GM23248 (cell line): ENCODE data around the gene ALDH1L2. TPM values are rescaled to one million over a fixed set of nuclear protein-coding genes. Genes with fewer than 3 reads are reported as not detected.

Experiments
- DNase-seq: peaks from one replicate; pipeline ENCODE4 v3.0.0-alpha.2; 2015
- H2AFZ ChIP-seq: fragments of 200-600 bp; sonication (generic); 2 replicates; pipeline ENCODE4 v1.6.1; 2016; ENCODE audit warnings: antibody characterized with exemption
- H3F3A ChIP-seq: fragments of 200-600 bp; sonication (generic); 2 replicates; pipeline ENCODE4 v1.6.1; 2016; ENCODE audit warnings: mild to moderate bottlenecking, antibody characterized with exemption, mixed run types; ENCODE audit not compliant: insufficient read depth
- H3K27ac ChIP-seq: fragments of 200-600 bp; sonication (generic); 2 replicates; pipeline ENCODE4 v1.5.1; 2016; ENCODE audit warnings: mild to moderate bottlenecking
- H3K27me3 ChIP-seq: fragments of 200-600 bp; sonication (generic); replicated peaks from 2 replicates; pipeline ENCODE4 v1.6.1; 2016; ENCODE audit warnings: mild to moderate bottlenecking; ENCODE audit not compliant: insufficient read depth
- H3K36me3 ChIP-seq: fragments of 200-600 bp; sonication (generic); 2 replicates; pipeline ENCODE4 v1.6.1; 2016; ENCODE audit warnings: low read depth, mild to moderate bottlenecking
- H3K4me1 ChIP-seq: fragments of 200-600 bp; sonication (generic); 2 replicates; pipeline ENCODE4 v1.6.1; 2016; ENCODE audit warnings: mild to moderate bottlenecking; ENCODE audit not compliant: insufficient read depth
- H3K4me2 ChIP-seq: fragments of 200-600 bp; sonication (generic); one replicate; pipeline ENCODE4 v1.6.1; 2016; ENCODE audit warnings: mild to moderate bottlenecking; ENCODE audit not compliant: unreplicated experiment
- H3K4me3 ChIP-seq: fragments of 200-600 bp; sonication (generic); 2 replicates; pipeline ENCODE4 v1.5.1; 2016; ENCODE audit warnings: mild to moderate bottlenecking
- H3K79me2 ChIP-seq: fragments of 200-600 bp; sonication (generic); 2 replicates; pipeline ENCODE4 v1.6.1; 2016; ENCODE audit warnings: mild to moderate bottlenecking; ENCODE audit not compliant: insufficient read depth
- H3K9ac ChIP-seq: fragments of 200-600 bp; sonication (generic); 2 replicates; pipeline ENCODE4 v1.6.1; 2016; ENCODE audit warnings: mild to moderate bottlenecking
- H3K9me2 ChIP-seq: fragments of 200-600 bp; sonication (generic); 2 replicates; pipeline ENCODE4 v1.6.1; 2016; ENCODE audit warnings: mixed run types, mild to moderate bottlenecking, moderate library complexity; ENCODE audit not compliant: insufficient read depth
- H3K9me3 ChIP-seq: fragments of 200-600 bp; sonication (generic); one replicate; pipeline ENCODE4 v1.6.1; 2017; ENCODE audit warnings: low read depth
- H4K20me1 ChIP-seq: fragments of 200-600 bp; sonication (generic); 2 replicates; pipeline ENCODE4 v1.6.0; 2016; ENCODE audit not compliant: insufficient read depth
- EZH2 ChIP-seq: fragments of 200-600 bp; sonication (generic); IDR thresholded peaks from 2 replicates; pipeline ENCODE4 v1.6.1; 2018; ENCODE audit warnings: antibody characterized with exemption, mild to moderate bottlenecking; ENCODE audit not compliant: insufficient read depth, poor library complexity, severe bottlenecking
- EZH2phosphoT487 ChIP-seq: fragments of 200-600 bp; sonication (generic); IDR thresholded peaks from 2 replicates; pipeline ENCODE4 v1.6.1; 2018; ENCODE audit warnings: antibody characterized with exemption, moderate library complexity, mild to moderate bottlenecking, low read depth; ENCODE audit not compliant: insufficient read depth
- WGBS, 2 experiments: methylation state at CpG; one replicate each; pipeline ENCODE4 v1.1.6; 2015 to 2017; ENCODE audit warnings: low lambda C conversion rate in 2 of 2, low coverage in 1 of 2; ENCODE audit errors: missing lambda C conversion rate in 2 of 2; 5-methylcytosine and 5-hydroxymethylcytosine counted together
- in situ Hi-C: fragments of 300-500 bp; cut with MboI; formaldehyde crosslinking; loops from 2 replicates; pipeline ENCODE4 v1.15.0; 2020
- polyA plus RNA-seq: library from polyadenylated mRNA; unstranded; fragments of >200 nt; fragmentation: Nextera tagmentation; extraction: Ambion mirVana; gene quantifications from 2 replicates; pipeline ENCODE4 v1.2.1, GENCODE V29; 2016
- total RNA-seq: library from RNA; depleted of rRNA; stranded (reverse); fragments of >200 nt; shearing (Covaris generic); gene quantifications from 2 replicates; pipeline ENCODE4 v1.2.3, GENCODE V29; 2014

The ALDH1L2 gene
- total and polyA plus RNA-seq, 2 experiments from 2014 or later, result 50.9 to 62.3 TPM

- Histone ChIP-seq H3F3A (peaks cover 7% of the 10 kb centered on the region; the same call in 1 of the 2 replicates), H3K9ac (peak overlapping the region; percentile 95), H3K4me3 (peak overlapping the region; percentile 83), H3K4me1 (peaks cover 35% of the 10 kb centered on the region), H3K27ac (peak overlapping the region; percentile 83), H2AFZ (peak overlapping the region; percentile 63), H3K9me2 (no peaks in the 10 kb centered on the region), H3K27me3 (no peaks in the 10 kb centered on the region), H3K9me3 (no peaks in the 10 kb centered on the region), H3K4me2 (peak overlapping the region; percentile 98), H3K36me3 (peaks cover 9% of the 10 kb centered on the region; the same call in 1 of the 2 replicates), H3K79me2 (peaks cover 54% of the 10 kb centered on the region), H4K20me1 (0 out of 2 replicates have a peak, but pooled peaks cover 5% of the 10 kb centered on the region)
- in situ Hi-C loops, result no loop called here
- DNase-seq, result peak; percentile 96
- TF ChIP-seq EZH2 (no peak), EZH2phosphoT487 (no peak)
- 1% methylated on average over 18 of the region's 18 CpGs for WGBS, 2 experiments
These were observed 630 bp downstream of the ALDH1L2 start for GRCh38 chr12:105083551-105084105.

GRCh38 chr12:105083031-105083430 is 1.2 kb downstream of the ALDH1L2 start:
- H3K36me3 ChIP-seq, result peaks cover 9% of the 10 kb centered on the region; the same call in 1 of the 2 replicates
- H3K9me2 ChIP-seq, result no peaks in the 10 kb centered on the region
- peaks cover 7% of the 10 kb centered on the region; the same call in 1 of the 2 replicates for H3F3A ChIP-seq
- H3K27ac ChIP-seq, result peak overlapping the region; percentile 83
- H3K9ac ChIP-seq, result peak overlapping the region; percentile 95
- peak overlapping the region; percentile 63 for H2AFZ ChIP-seq
- H3K27me3 ChIP-seq, result no peaks in the 10 kb centered on the region
- peak overlapping the region; percentile 83 for H3K4me3 ChIP-seq
- 10 to 11% methylated on average over 5 of the region's 5 CpGs for WGBS, 2 experiments
- DNase-seq, result peak; percentile 51
- peaks cover 35% of the 10 kb centered on the region for H3K4me1 ChIP-seq
- H3K79me2 ChIP-seq, result peaks cover 60% of the 10 kb centered on the region
- 0 out of 2 replicates have a peak, but pooled peaks cover 5% of the 10 kb centered on the region for H4K20me1 ChIP-seq
- in situ Hi-C loops, result no loop called here
- TF ChIP-seq EZH2 (no peak), EZH2phosphoT487 (no peak)
- no peaks in the 10 kb centered on the region for H3K9me3 ChIP-seq
- peak overlapping the region; percentile 98 for H3K4me2 ChIP-seq

- TF ChIP-seq EZH2, result no peak
- no peak for TF ChIP-seq EZH2phosphoT487
- in situ Hi-C loops, result no loop called here
- peaks cover 24% of the 10 kb centered on the region for H3F3A ChIP-seq
- H4K20me1 ChIP-seq, result peaks cover 12% of the 10 kb centered on the region; the same call in 1 of the 2 replicates
- no peak overlapping the region for H3K4me2 ChIP-seq
- WGBS, 2 experiments, result 66 to 68% methylated on average over 11 of the region's 11 CpGs
- no peak overlapping the region for H3K4me3 ChIP-seq
- peaks cover 59% of the 10 kb centered on the region for H3K4me1 ChIP-seq
- peaks cover 10% of the 10 kb centered on the region for H3K36me3 ChIP-seq
- H2AFZ ChIP-seq, result no peak overlapping the region
- no peak overlapping the region for H3K9ac ChIP-seq
- no peaks in the 10 kb centered on the region for H3K9me3 ChIP-seq
- peaks cover 98% of the 10 kb centered on the region for H3K79me2 ChIP-seq
- H3K27ac ChIP-seq, result no peak overlapping the region
- H3K27me3 ChIP-seq, result no peaks in the 10 kb centered on the region
- H3K9me2 ChIP-seq, result no peaks in the 10 kb centered on the region
- no peak for DNase-seq
These were observed 5.3 kb downstream of the ALDH1L2 start for GRCh38 chr12:105078712-105079570.

- H3F3A ChIP-seq, result peaks cover 17% of the 10 kb centered on the region
- peaks cover 12% of the 10 kb centered on the region; the same call in 1 of the 2 replicates for H4K20me1 ChIP-seq
- H3K27ac ChIP-seq, result no peak overlapping the region
- H3K4me2 ChIP-seq, result peak overlapping the region; percentile 16
- TF ChIP-seq EZH2phosphoT487 (no peak), EZH2 (no peak)
- no peak overlapping the region for H2AFZ ChIP-seq
- H3K9me3 ChIP-seq, result no peaks in the 10 kb centered on the region
- no peaks in the 10 kb centered on the region for H3K9me2 ChIP-seq
- peaks cover 53% of the 10 kb centered on the region for H3K4me1 ChIP-seq
- DNase-seq, result peak; percentile 29
- H3K4me3 ChIP-seq, result no peak overlapping the region
- H3K27me3 ChIP-seq, result no peaks in the 10 kb centered on the region
- in situ Hi-C loops, result no loop called here
- H3K36me3 ChIP-seq, result peaks cover 25% of the 10 kb centered on the region
- 35 to 40% methylated on average over 7 of the region's 7 CpGs for WGBS, 2 experiments
- H3K9ac ChIP-seq, result no peak overlapping the region
- peaks cover 98% of the 10 kb centered on the region for H3K79me2 ChIP-seq
These were observed 6.8 kb downstream of the ALDH1L2 start for GRCh38 chr12:105077435-105077834.
